GM03348 (cell line): ENCODE data around the gene DRGX.

ENCODE experiments used
- DNase-seq: peaks from one replicate; pipeline ENCODE4 v3.0.0; 2012; ENCODE audit warnings: low spot score

DRGX gene

GRCh38 chr10:49361735-49362568 lies 33.9 kb downstream of the DRGX start:
- DNase-seq, result no peak

- no peak for DNase-seq
These were observed 34.7 kb downstream of the DRGX start for GRCh38 chr10:49361178-49361554.

- DNase-seq, result no peak
These were observed 35.4 kb downstream of the DRGX start for GRCh38 chr10:49360271-49361177.

GRCh38 chr10:49359349-49360270 lies 36.3 kb downstream of the DRGX start:
- DNase-seq, result no peak

- DNase-seq, result no peak
These were observed 38.0 kb downstream of the DRGX start for GRCh38 chr10:49357910-49358309.

GRCh38 chr10:49356944-49357343 lies 38.9 kb downstream of the DRGX start:
- no peak for DNase-seq

- DNase-seq, result no peak
These were observed 39.7 kb downstream of the DRGX start for GRCh38 chr10:49356181-49356580.

GRCh38 chr10:49355221-49355620 lies 40.7 kb downstream of the DRGX start:
- DNase-seq, result no peak

- DNase-seq, result no peak
These were observed 41.3 kb downstream of the DRGX start for GRCh38 chr10:49354593-49354992.

- no peak for DNase-seq
These were observed 41.9 kb downstream of the DRGX start for GRCh38 chr10:49353895-49354566.

- no peak for DNase-seq
These were observed 42.6 kb downstream of the DRGX start for GRCh38 chr10:49353026-49353894.

- no peak for DNase-seq
These were observed 43.6 kb downstream of the DRGX start for GRCh38 chr10:49352323-49352722.

- DNase-seq, result no peak
These were observed 44.2 kb downstream of the DRGX start for GRCh38 chr10:49351669-49352068.

GRCh38 chr10:49350846-49351532 lies 44.9 kb downstream of the DRGX start:
- no peak for DNase-seq

- no peak for DNase-seq
These were observed 45.8 kb downstream of the DRGX start for GRCh38 chr10:49350138-49350537.

- no peak for DNase-seq
These were observed 46.5 kb downstream of the DRGX start for GRCh38 chr10:49349390-49349789.

GRCh38 chr10:49348593-49348992 lies 47.3 kb downstream of the DRGX start:
- no peak for DNase-seq

- DNase-seq, result no peak
These were observed 48.1 kb downstream of the DRGX start for GRCh38 chr10:49347827-49348226.

GRCh38 chr10:49347342-49347741 lies 48.5 kb downstream of the DRGX start:
- DNase-seq, result no peak

- no peak for DNase-seq
These were observed 51.0 kb downstream of the DRGX start for GRCh38 chr10:49344840-49345239.
